ENCODE data around the gene TAS2R20. TPM values are rescaled to one million over a fixed set of nuclear protein-coding genes. Genes with fewer than 3 reads are reported as not detected.

The TAS2R20 gene
- total RNA-seq, 2 donors from 2014 or later: 1.8 to 5.8 TPM

DNA sequence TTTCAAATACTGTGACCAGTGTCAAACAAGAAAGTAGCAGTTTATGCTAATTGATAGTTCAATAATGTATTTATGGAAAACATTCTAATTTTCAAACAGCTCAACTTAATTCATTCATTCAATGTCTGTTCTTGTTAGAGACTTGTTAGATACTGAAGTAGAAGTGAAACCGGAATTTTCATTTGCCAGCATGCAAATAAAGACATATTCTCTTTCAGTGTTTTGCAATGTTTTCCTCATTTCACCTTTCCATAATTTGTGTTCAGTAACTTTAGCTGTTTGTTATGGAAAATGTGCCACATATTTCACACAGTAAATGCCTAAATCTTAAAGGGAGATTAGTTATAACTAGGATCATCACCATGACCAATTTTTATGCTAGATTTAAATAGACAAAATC is 32.6 kb downstream of the TAS2R20 start:
- Histone ChIP-seq H3K27me3 (replicated peaks; ENCODE audit: insufficient read depth) (no peaks in the 10 kb centered on the region), H3K27ac (no peak overlapping the region), H3K9me3 (no peaks in the 10 kb centered on the region), H3K36me3 (no peaks in the 10 kb centered on the region), H3K4me3 (no peak overlapping the region), H3K4me1 (ENCODE audit: control insufficient read depth in 1 of 2, low read depth in 2 of 2) (peaks cover 0 to 15% of the 10 kb centered on the region in 2 donors)
- no peak for ATAC-seq (ENCODE audit: insufficient number of reproducible peaks, low FRiP score, low read depth)
- TF ChIP-seq, protein P1, sequence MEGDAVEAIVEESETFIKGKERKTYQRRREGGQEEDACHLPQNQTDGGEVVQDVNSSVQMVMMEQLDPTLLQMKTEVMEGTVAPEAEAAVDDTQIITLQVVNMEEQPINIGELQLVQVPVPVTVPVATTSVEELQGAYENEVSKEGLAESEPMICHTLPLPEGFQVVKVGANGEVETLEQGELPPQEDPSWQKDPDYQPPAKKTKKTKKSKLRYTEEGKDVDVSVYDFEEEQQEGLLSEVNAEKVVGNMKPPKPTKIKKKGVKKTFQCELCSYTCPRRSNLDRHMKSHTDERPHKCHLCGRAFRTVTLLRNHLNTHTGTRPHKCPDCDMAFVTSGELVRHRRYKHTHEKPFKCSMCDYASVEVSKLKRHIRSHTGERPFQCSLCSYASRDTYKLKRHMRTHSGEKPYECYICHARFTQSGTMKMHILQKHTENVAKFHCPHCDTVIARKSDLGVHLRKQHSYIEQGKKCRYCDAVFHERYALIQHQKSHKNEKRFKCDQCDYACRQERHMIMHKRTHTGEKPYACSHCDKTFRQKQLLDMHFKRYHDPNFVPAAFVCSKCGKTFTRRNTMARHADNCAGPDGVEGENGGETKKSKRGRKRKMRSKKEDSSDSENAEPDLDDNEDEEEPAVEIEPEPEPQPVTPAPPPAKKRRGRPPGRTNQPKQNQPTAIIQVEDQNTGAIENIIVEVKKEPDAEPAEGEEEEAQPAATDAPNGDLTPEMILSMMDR (IDR thresholded peaks at IDR 0.05): no peak
- no peak for DNase-seq (ENCODE audit: low spot score)

DNA sequence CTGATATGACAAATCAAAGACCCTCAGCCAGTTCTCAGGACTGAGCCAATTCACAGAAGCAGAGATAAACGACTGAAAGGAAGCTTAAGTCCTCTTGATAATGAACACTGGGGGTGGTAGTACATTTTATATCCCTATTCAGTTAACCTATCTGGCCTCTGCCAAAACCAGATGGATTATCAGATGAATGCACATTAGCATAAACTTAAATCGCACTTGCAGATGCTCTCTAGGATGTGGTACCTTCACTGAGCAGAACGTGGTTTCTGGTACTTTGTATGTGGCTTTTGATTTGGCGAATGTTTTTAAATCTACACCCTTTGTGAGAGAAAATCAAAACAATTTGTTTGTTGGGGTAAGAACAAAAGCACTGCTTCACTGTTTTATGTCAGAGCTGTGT is 37.9 kb downstream of the TAS2R20 start:
- no peak overlapping the region for H3K4me3 ChIP-seq
- no peaks in the 10 kb centered on the region for H3K4me1 ChIP-seq (ENCODE audit: control insufficient read depth in 1 of 2, low read depth in 2 of 2)
- no peaks in the 10 kb centered on the region for H3K9me3 ChIP-seq
- no peaks in the 10 kb centered on the region for H3K36me3 ChIP-seq
- H3K27ac ChIP-seq: no peak overlapping the region
- no peaks in the 10 kb centered on the region for H3K27me3 ChIP-seq (replicated peaks; ENCODE audit: insufficient read depth)
- no peak for ATAC-seq (ENCODE audit: insufficient number of reproducible peaks, low FRiP score, low read depth)
- DNase-seq (ENCODE audit: low spot score): no peak
- TF ChIP-seq, protein P1 (IDR thresholded peaks at IDR 0.05): no peak

DNA sequence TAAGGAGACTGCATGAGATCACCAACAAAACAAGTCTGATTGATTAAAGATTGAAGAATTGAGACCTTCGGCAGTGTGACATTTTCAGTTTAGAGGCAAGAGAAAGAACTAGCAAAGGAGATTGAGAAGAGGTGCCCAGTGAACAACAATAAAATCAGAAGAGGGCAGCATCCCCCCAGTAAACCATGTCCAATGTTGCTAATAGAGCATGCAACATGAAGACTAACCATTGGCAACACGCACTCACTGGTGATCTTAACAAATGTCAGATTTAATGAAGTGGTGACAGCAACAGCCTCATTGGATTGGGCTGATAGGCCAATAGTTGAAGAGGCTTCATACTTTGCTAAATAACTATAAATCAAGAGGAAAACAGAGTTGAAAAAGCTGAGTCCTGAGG is 38.3 kb downstream of the TAS2R20 start:
- Histone ChIP-seq H3K27me3 (replicated peaks; ENCODE audit: insufficient read depth) (no peaks in the 10 kb centered on the region), H3K27ac (no peak overlapping the region), H3K4me3 (no peak overlapping the region), H3K36me3 (no peaks in the 10 kb centered on the region), H3K9me3 (no peaks in the 10 kb centered on the region), H3K4me1 (ENCODE audit: control insufficient read depth in 1 of 2, low read depth in 2 of 2) (no peaks in the 10 kb centered on the region)
- no peak for ATAC-seq (ENCODE audit: insufficient number of reproducible peaks, low FRiP score, low read depth)
- no peak for DNase-seq (ENCODE audit: low spot score)
- TF ChIP-seq, protein P1 (IDR thresholded peaks at IDR 0.05): no peak

DNA sequence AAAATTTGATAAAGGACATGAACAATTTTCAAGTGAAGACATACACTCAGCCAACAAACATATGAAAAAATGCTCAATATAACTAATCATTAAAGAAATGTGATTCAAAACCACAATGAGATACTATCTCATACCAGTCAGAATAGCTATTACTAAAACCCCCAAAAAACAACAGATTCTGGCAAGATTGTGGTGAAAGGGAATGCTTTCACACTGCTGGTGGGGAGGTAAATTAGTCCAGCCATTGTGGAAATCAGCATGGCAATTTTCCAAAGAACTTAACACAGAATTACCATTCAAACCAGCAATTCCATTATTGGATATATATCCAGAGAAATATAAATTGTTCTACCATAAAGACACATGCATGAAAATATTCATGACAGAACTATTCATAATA is 40.4 kb downstream of the TAS2R20 start:
- no peak for DNase-seq (ENCODE audit: low spot score)
- TF ChIP-seq, protein P1 (IDR thresholded peaks at IDR 0.05): no peak
- Histone ChIP-seq H3K4me3 (no peak overlapping the region), H3K9me3 (no peaks in the 10 kb centered on the region), H3K36me3 (no peaks in the 10 kb centered on the region), H3K27me3 (replicated peaks; ENCODE audit: insufficient read depth) (no peaks in the 10 kb centered on the region), H3K27ac (no peak overlapping the region), H3K4me1 (ENCODE audit: control insufficient read depth in 1 of 2, low read depth in 2 of 2) (peaks cover 0 to 5% of the 10 kb centered on the region in 2 donors)
- ATAC-seq (ENCODE audit: insufficient number of reproducible peaks, low FRiP score, low read depth): no peak

DNA sequence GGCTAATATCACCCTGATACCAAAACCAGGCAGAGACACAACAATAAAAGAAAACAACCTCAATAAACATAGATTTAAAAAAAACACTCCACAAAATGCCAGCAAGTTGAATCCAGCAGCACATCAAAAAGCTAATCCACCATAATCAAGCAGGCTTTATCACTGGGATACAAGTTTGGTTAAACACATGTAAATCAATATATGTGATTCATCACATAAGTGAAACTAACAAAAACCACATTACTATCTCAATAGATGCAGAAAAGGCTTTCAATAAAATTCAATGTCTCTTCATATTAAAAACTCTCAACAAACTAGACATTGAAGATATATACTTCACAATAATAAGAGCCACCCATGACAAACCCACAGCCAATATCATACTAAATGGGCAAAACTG is 42.0 kb downstream of the TAS2R20 start:
- H3K36me3 ChIP-seq: no peaks in the 10 kb centered on the region
- no peak overlapping the region for H3K4me3 ChIP-seq
- no peak overlapping the region for H3K27ac ChIP-seq
- ATAC-seq (ENCODE audit: insufficient number of reproducible peaks, low FRiP score, low read depth) (no peak), DNase-seq (ENCODE audit: low spot score) (no peak)
- no peaks in the 10 kb centered on the region for H3K27me3 ChIP-seq (replicated peaks; ENCODE audit: insufficient read depth)
- H3K9me3 ChIP-seq: no peaks in the 10 kb centered on the region
- TF ChIP-seq, protein P1 (IDR thresholded peaks at IDR 0.05): no peak
- peaks cover 0 to 7% of the 10 kb centered on the region in 2 donors for H3K4me1 ChIP-seq (ENCODE audit: control insufficient read depth in 1 of 2, low read depth in 2 of 2)
